Measurements from ENCODE around the gene GLRX3. TPM values are rescaled to one million over a fixed set of nuclear protein-coding genes. Genes with fewer than 3 reads are reported as not detected.

GLRX3 gene
- total and polyA plus RNA-seq, 8 donors: 19.2 to 33.5 (median 27.7) TPM

DNA sequence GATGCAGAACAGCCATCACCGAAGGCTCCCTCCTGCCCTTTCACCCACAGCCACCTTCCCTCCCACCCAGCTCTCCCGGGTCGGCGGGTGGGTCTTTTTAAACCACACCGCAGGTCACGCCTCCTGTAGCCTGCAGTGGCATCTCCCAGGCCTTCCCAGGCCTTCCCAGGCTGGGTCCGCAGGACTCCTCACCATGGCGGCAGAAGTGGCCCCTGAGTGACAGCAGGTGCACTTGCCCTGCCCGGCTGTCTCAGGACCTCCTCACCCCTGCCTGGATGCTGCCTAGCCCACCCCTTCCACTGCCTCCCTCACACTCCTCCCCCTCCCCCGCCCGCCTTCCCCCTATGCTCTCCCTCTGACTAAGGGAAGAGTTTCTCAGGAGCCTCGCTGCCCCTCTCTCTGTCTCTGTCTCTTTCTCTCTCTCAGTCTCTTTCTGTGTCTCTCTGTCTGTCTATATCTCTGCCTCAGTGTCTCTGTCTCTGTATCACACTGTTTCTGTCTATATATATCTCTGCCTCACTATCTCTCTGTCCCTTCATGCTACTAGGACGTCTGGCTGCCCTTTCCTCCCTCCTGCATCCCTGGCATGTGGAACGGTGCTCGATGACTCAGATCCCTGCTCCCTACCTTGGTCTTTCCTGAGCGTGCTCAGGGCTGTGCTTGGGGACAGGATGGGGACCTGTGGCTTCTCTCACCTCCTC is 57.5 kb downstream of the GLRX3 start:
- DNase-seq (no peak), ATAC-seq (no peak), FAIRE-seq (no peak)
- Histone ChIP-seq H3K4me3 (no peak overlapping the region), H3K27me3 (no peaks in the 10 kb centered on the region), H3K9me3 (no peaks in the 10 kb centered on the region), H3K27ac (no peak overlapping the region), H3K4me1 (peaks cover 0 to 4% (median 0%) of the 10 kb centered on the region in 3 donors), H3K36me3 (no peaks in the 10 kb centered on the region)
- TF ChIP-seq, protein P1, sequence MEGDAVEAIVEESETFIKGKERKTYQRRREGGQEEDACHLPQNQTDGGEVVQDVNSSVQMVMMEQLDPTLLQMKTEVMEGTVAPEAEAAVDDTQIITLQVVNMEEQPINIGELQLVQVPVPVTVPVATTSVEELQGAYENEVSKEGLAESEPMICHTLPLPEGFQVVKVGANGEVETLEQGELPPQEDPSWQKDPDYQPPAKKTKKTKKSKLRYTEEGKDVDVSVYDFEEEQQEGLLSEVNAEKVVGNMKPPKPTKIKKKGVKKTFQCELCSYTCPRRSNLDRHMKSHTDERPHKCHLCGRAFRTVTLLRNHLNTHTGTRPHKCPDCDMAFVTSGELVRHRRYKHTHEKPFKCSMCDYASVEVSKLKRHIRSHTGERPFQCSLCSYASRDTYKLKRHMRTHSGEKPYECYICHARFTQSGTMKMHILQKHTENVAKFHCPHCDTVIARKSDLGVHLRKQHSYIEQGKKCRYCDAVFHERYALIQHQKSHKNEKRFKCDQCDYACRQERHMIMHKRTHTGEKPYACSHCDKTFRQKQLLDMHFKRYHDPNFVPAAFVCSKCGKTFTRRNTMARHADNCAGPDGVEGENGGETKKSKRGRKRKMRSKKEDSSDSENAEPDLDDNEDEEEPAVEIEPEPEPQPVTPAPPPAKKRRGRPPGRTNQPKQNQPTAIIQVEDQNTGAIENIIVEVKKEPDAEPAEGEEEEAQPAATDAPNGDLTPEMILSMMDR (IDR thresholded peaks at IDR 0.05): no peak
- 61 to 64% methylated on average over 14 to 16 of the region's 16 CpGs for WGBS, 2 donors
- intact Hi-C loops (cut with DNase I): no loop called here

- FAIRE-seq: no peak
Measured at GRCh38 chr10:130194194-130194990, 58.2 kb downstream of the GLRX3 start.

DNA sequence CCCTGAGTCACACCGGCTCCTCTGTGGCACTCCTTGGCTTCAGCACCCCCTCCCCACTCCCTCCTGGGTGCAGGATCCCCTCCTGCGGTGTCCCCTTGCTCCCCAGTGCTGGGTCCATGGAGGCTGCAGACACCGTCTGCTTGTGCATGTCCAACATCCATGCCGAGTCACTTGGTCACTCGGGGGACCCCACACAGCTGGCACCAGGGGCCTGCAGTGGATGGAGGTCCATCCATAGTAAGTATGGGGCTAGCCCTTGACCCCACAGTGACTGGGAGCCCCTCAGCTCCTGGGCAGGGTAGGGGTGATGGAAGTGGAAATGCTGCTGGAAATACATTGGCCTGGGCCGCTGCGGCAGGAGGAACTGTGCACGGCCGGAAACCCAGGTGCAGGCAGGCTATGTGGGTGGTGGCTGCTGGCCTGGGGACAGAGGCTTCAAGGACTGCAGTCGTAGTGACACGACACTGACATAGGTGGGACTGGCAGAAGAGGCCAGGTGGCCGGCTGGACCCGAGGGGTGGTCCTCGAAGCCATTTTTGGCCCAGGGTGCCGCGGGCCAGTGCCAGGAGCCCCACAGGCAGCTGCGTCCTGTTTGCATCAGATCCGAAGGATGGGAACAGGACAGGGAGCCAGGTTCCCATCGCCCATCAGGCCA is 58.9 kb downstream of the GLRX3 start:
- Histone ChIP-seq H3K27ac (no peak overlapping the region), H3K27me3 (no peaks in the 10 kb centered on the region), H3K4me1 (peaks cover 0 to 4% (median 0%) of the 10 kb centered on the region in 3 donors), H3K4me3 (no peak overlapping the region), H3K9me3 (no peaks in the 10 kb centered on the region), H3K36me3 (no peaks in the 10 kb centered on the region)
- DNase-seq (no peak), FAIRE-seq (no peak), ATAC-seq (no peak)
- 85 to 89% methylated on average over 18 to 19 of the region's 19 CpGs for WGBS, 2 donors
- TF ChIP-seq, protein P1 (IDR thresholded peaks at IDR 0.05): no peak
- intact Hi-C loops (cut with DNase I): no loop called here

More at GRCh38 chr10:130194194-130194990, 58.2 kb downstream of the GLRX3 start:
- no peak for ATAC-seq
- 70 to 80% methylated on average over 21 of the region's 21 CpGs for WGBS, 2 donors
- no peak overlapping the region for H3K27ac ChIP-seq
- DNase-seq: no peak
- peaks cover 0 to 4% (median 0%) of the 10 kb centered on the region in 3 donors for H3K4me1 ChIP-seq
- intact Hi-C loops (cut with DNase I): no loop called here
- H3K9me3 ChIP-seq: no peaks in the 10 kb centered on the region
- H3K27me3 ChIP-seq: no peaks in the 10 kb centered on the region
- TF ChIP-seq, protein P1 (IDR thresholded peaks at IDR 0.05): no peak
- no peak overlapping the region for H3K4me3 ChIP-seq
- no peaks in the 10 kb centered on the region for H3K36me3 ChIP-seq

GRCh38 chr10:130195746-130196294 is 59.6 kb downstream of the GLRX3 start:
- 79 to 81% methylated on average over 9 to 10 of the region's 10 CpGs for WGBS, 2 donors
- ATAC-seq (no peak), FAIRE-seq (no peak), DNase-seq (no peak)
- H3K27me3 ChIP-seq: no peaks in the 10 kb centered on the region
- peaks cover 0 to 2% (median 0%) of the 10 kb centered on the region in 3 donors for H3K4me1 ChIP-seq
- H3K9me3 ChIP-seq: no peaks in the 10 kb centered on the region
- H3K27ac ChIP-seq: no peak overlapping the region
- TF ChIP-seq, protein P1 (IDR thresholded peaks at IDR 0.05): no peak
- intact Hi-C loops (cut with DNase I): no loop called here
- no peaks in the 10 kb centered on the region for H3K36me3 ChIP-seq
- no peak overlapping the region for H3K4me3 ChIP-seq
